Measurements from ENCODE around the gene PPIF. TPM values are rescaled to one million over a fixed set of nuclear protein-coding genes. Genes with fewer than 3 reads are reported as not detected.

The PPIF gene
- total RNA-seq, 2 experiments from 2014 or later: 92.3 to 96.1 TPM

DNA sequence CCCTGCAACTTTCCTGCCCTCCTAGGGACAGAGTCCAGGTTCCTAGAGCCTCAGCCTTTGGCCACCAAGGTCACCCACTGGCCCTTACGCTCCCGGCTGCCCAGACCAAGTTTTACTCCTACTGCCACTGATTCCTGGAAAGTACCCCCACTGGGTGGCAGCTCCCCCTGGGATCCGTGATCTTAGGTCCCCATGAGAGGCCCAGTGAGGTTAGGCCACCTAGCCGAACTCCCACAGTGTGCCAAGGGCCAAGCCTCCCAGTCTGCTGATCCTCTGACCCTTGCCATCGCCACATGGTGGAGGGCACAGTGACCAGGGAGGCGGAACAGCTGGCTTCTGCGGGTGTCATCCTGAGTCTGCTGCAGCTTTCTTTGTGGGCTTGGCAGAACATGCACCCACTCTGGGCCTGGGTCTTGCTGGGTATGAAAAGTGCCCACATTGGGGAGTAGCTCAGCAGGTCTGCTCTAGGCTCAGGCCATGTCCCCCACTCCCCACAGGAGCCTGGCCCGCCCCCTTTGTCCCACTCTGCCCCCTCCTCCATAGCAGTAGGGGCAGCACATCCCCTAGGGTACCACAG is 40.5 kb upstream of the PPIF start:
- Mint-ChIP-seq H3K27me3 (no peaks in the 10 kb centered on the region), H3K4me1 (no peaks in the 10 kb centered on the region), H3K36me3 (ENCODE audit: low read depth) (peaks cover 25% of the 10 kb centered on the region), H3K9me3 (ENCODE audit: low read depth) (no peaks in the 10 kb centered on the region), H3K27ac (no peak overlapping the region), H3K4me3 (no peak overlapping the region)
- ChIA-PET CTCF (no interaction called here), POLR2A (no interaction called here)
- intact Hi-C loops (cut with DNase I, micrococcal nuclease): no loop called here
- ATAC-seq (no peak), DNase-seq (no peak)

GRCh38 chr10:79308016-79308415 is 39.3 kb upstream of the PPIF start:
- ATAC-seq (no peak), DNase-seq (no peak)
- Mint-ChIP-seq H3K27ac (no peak overlapping the region), H3K4me3 (no peak overlapping the region), H3K4me1 (no peaks in the 10 kb centered on the region), H3K36me3 (ENCODE audit: low read depth) (peaks cover 24% of the 10 kb centered on the region), H3K9me3 (ENCODE audit: low read depth) (no peaks in the 10 kb centered on the region), H3K27me3 (no peaks in the 10 kb centered on the region)
- CTCF ChIA-PET: no interaction called here
- POLR2A ChIA-PET: no interaction called here
- intact Hi-C loops (cut with DNase I, micrococcal nuclease): no loop called here

DNA sequence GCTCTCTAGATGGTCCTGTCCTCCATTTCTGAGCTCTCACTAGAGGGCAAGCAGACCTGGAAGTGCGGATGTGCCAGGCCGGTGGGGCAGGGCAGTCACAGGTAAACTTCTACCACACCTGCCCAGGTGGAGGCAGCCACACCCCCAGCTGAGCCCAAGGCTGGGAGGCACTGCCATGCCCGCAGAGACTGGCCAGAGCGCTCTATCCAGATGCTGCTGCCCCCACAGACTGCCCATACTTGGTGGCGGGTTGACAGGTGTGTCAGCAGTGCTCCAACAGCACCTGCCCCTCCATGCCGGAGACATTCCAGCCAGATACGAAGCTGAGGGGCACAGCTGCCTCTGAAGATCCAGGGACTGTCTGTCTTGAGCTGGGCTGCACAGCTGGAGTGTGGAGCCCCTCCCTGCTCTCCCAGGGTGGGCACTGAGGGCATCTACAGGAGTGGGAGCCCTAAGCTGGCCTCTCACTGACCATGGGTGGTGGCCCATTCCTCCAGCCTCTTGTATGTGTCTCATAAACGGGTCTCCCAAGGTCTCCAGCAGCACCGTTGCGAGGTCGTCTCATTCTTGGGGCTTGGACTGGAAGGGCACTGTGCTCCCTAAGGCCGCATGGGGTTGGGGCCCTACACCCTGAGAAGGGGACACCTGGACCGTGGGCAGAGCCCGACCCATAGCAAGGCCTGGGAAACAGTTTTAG is 38.2 kb upstream of the PPIF start:
- Mint-ChIP-seq H3K4me3 (no peak overlapping the region), H3K4me1 (no peaks in the 10 kb centered on the region), H3K27me3 (no peaks in the 10 kb centered on the region), H3K9me3 (ENCODE audit: low read depth) (no peaks in the 10 kb centered on the region), H3K27ac (no peak overlapping the region), H3K36me3 (ENCODE audit: low read depth) (peaks cover 28% of the 10 kb centered on the region)
- DNase-seq: no peak
- intact Hi-C loops (cut with DNase I, micrococcal nuclease): no loop called here
- no peak for ATAC-seq
- POLR2A ChIA-PET: no interaction called here
- CTCF ChIA-PET: interaction anchor here (0.7 kb wide), 1 partner anchor 18 kb away, joined by 3 read pairs; no protein-coding TSS in a partner anchor

DNA sequence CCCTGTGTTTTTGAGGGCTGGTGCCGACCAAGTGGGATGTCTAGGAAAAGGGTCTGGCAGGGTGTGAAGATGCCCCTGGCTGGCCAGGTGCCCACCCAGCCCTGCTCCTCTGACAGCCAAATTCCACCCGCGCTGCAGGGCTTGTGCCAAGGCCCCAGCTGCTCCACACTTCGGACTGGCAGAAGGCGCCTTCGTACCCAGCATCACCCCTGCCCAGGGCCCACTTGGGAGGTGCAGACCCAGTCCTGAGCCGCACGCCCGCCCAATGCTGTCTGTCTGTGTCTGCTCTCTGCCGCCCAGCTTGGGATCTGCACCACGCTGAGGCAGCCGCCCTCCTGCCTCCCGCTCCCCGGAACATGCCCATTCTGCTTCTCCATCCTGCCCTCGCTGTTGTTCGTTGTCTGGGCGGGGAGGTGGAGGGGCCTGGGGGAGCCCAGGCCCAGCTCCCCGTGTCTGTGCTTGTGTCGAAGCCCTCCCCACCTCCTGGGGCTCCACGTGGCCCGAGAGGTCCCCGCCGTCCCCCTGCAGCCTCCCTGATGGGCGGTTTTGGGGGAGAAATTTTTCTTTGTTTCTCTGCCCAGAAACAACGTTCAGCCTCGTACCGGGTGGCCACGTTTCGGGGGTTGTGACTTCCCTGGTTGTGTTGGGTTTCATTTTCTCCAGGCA is 36.9 kb upstream of the PPIF start:
- Mint-ChIP-seq H3K9me3 (ENCODE audit: low read depth) (no peaks in the 10 kb centered on the region), H3K36me3 (ENCODE audit: low read depth) (peaks cover 23% of the 10 kb centered on the region), H3K27me3 (no peaks in the 10 kb centered on the region), H3K27ac (no peak overlapping the region), H3K4me1 (peaks cover 1% of the 10 kb centered on the region), H3K4me3 (no peak overlapping the region)
- CTCF ChIA-PET: no interaction called here
- ATAC-seq (no peak), DNase-seq (no peak)
- intact Hi-C loops (cut with DNase I, micrococcal nuclease): loop anchor here in 1 of 2 experiments (1.0 kb wide), 1 partner anchor 57 kb away; no protein-coding TSS in a partner anchor
- POLR2A ChIA-PET: no interaction called here

DNA sequence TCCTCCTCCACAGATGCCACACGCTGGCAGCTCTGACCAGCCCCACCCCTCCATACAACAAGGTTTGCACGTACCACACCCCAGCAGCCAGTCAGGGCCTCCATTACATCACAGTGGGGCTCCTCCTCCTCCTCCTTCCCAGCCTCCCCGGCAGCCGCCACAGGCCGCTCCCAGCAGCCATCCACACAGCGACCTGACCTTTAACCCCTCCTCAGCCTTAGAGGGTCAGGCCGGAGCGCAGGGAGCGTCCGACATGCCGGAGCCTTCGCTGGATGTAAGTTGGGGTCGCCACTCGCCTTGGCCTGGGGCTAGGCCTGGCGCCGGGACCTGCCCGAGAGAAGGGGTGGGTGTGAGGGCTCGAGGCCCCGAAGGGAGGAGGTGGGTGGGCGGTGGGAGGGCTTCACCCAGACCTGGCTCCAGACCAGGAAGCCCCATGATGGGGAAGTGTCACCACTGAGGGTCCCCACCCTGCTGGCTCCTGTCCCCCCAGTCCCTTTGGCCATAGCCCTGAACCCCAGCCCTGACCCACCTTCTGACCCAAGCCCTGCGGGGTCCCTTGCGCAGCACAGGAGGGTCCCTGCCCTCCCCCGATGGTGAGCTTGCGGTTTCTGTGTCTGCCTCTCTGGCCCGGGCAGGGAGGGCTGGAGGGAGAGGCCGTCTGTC is 36.2 kb upstream of the PPIF start:
- no peak for DNase-seq
- Mint-ChIP-seq H3K27me3 (no peaks in the 10 kb centered on the region), H3K36me3 (ENCODE audit: low read depth) (peaks cover 24% of the 10 kb centered on the region), H3K4me1 (peaks cover 7% of the 10 kb centered on the region), H3K9me3 (ENCODE audit: low read depth) (no peaks in the 10 kb centered on the region), H3K27ac (no peak overlapping the region), H3K4me3 (no peak overlapping the region)
- ChIA-PET POLR2A (no interaction called here), CTCF (no interaction called here)
- peak; percentile 20 for ATAC-seq
- intact Hi-C loops (cut with DNase I, micrococcal nuclease): loop anchor here in 1 of 2 experiments (1.0 kb wide), 1 partner anchor 58 kb away; no protein-coding TSS in a partner anchor

DNA sequence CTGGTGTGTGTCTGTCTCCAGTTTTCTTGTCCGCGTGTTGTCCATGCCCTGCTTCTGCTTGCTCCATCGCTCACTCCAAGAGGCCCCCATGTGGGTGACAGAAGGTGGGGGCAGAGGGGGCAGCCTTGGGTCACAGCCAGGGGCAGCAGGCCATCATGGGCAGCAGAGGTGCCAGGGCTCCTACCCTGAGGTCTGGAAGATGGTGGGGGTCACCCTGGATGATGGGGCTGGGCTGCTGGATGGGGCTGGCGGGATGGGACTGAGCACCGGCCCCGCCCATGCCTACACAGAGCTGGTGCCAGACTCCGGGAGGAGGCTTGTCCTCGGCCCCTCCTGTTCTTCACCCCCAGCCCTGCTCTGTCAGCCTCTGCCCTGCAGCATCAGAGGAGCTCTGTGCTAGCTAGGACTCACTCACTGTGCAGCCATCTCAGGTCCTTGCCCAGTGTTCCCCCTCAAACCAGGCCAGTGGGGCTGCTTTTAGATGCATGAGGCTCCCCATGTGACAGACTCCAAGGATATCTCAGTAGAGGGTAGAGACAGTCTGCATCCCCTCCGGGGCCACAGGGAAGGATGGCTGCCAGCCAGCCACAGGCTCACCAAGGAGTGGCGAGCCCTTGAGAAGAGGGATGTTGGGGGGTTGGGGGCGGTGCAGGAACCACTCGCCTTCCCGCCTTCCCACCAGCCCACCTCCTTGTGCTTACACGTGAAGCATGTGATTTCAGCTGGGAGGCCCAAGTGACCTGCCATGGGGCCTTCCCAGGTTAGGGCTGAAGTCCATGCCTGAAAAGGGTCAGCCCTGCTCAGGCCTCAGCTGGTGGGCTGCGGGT is 35.5 kb upstream of the PPIF start:
- no peaks in the 10 kb centered on the region for H3K9me3 Mint-ChIP-seq (ENCODE audit: low read depth)
- POLR2A ChIA-PET: no interaction called here
- CTCF ChIA-PET: interaction anchor here (1.0 kb wide), 1 partner anchor 10 kb away, joined by 3 read pairs; no protein-coding TSS in a partner anchor
- H3K4me1 Mint-ChIP-seq: peaks cover 12% of the 10 kb centered on the region
- no peak overlapping the region for H3K27ac Mint-ChIP-seq
- H3K27me3 Mint-ChIP-seq: no peaks in the 10 kb centered on the region
- intact Hi-C loops (cut with DNase I, micrococcal nuclease): no loop called here
- peaks cover 21% of the 10 kb centered on the region for H3K36me3 Mint-ChIP-seq (ENCODE audit: low read depth)
- no peak for DNase-seq
- no peak for ATAC-seq
- no peak overlapping the region for H3K4me3 Mint-ChIP-seq

GRCh38 chr10:79312601-79313187 is 34.6 kb upstream of the PPIF start:
- Mint-ChIP-seq H3K9me3 (ENCODE audit: low read depth) (no peaks in the 10 kb centered on the region), H3K4me3 (no peak overlapping the region), H3K27me3 (no peaks in the 10 kb centered on the region), H3K27ac (no peak overlapping the region), H3K36me3 (ENCODE audit: low read depth) (peaks cover 20% of the 10 kb centered on the region), H3K4me1 (peaks cover 21% of the 10 kb centered on the region)
- ChIA-PET CTCF (interaction anchor here (1.0 kb wide), 1 partner anchor 9 kb away, joined by 3 read pairs; no protein-coding TSS in a partner anchor), POLR2A (no interaction called here)
- ATAC-seq (no peak), DNase-seq (no peak)
- intact Hi-C loops (cut with DNase I, micrococcal nuclease): no loop called here

DNA sequence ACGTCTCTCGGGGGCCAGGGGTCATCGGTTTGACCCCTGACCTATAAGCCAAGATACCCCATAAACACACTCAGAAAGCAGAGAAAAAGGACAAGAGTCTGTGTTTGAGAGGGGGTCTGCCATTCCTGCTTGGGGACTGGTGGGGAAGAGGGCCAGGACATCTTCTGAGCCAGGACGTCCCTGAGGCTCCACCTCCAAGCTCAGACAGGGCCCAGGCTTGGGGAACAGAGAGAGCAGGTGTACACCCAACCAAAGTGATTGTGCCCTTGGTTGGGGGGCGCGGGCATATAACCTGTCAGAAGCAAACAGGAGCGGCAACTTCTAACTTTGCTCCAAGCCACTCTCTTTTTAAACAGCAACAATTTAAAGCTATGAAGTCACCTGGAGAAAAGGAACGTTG is 33.9 kb upstream of the PPIF start:
- ATAC-seq (no peak), DNase-seq (no peak)
- intact Hi-C loops (cut with DNase I, micrococcal nuclease): no loop called here
- Mint-ChIP-seq H3K27ac (no peak overlapping the region), H3K4me1 (peaks cover 27% of the 10 kb centered on the region), H3K9me3 (ENCODE audit: low read depth) (no peaks in the 10 kb centered on the region), H3K27me3 (no peaks in the 10 kb centered on the region), H3K36me3 (ENCODE audit: low read depth) (peaks cover 17% of the 10 kb centered on the region), H3K4me3 (no peak overlapping the region)
- ChIA-PET POLR2A (no interaction called here), CTCF (no interaction called here)

DNA sequence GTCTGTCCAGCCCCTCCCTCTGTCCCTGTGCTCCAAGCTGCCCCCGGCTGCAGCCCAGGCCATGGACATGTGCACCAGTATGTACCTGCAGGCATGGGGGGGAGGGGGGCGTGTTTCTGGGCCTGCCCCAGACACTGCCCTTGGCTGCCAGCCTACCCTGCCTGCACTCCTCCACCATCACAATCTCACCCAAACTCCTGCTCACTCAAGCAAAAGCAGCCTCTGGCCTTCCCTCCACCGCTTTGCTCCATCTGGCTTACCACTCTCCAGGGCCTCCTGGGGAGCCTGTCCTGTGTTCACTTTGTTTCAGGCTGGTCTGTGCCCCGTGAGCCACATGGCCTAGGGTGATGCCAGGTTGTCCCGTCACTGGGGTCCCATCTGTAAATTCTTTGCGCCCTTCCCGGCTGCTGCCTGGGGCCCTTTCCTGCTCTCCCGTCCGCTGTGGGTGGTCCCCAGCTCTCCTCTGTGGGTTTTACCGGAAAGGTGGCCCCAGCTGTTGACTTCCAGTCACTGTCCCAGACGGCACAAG is 33.3 kb upstream of the PPIF start:
- intact Hi-C loops (cut with DNase I, micrococcal nuclease): no loop called here
- Mint-ChIP-seq H3K4me3 (no peak overlapping the region), H3K27ac (no peak overlapping the region), H3K27me3 (no peaks in the 10 kb centered on the region), H3K9me3 (ENCODE audit: low read depth) (peaks cover 3% of the 10 kb centered on the region), H3K36me3 (ENCODE audit: low read depth) (peaks cover 17% of the 10 kb centered on the region), H3K4me1 (peaks cover 34% of the 10 kb centered on the region)
- CTCF ChIA-PET: interaction anchor here (1.3 kb wide), 1 partner anchor 36 kb away, joined by 3 read pairs; no protein-coding TSS in a partner anchor
- DNase-seq (no peak), ATAC-seq (no peak)
- POLR2A ChIA-PET: no interaction called here

- no peak overlapping the region for H3K4me3 Mint-ChIP-seq
- no peak for ATAC-seq
- H3K9me3 Mint-ChIP-seq (ENCODE audit: low read depth): peaks cover 3% of the 10 kb centered on the region
- H3K27ac Mint-ChIP-seq: no peak overlapping the region
- POLR2A ChIA-PET: no interaction called here
- no peaks in the 10 kb centered on the region for H3K27me3 Mint-ChIP-seq
- no peak for DNase-seq
- H3K4me1 Mint-ChIP-seq: peaks cover 42% of the 10 kb centered on the region
- peaks cover 16% of the 10 kb centered on the region for H3K36me3 Mint-ChIP-seq (ENCODE audit: low read depth)
- CTCF ChIA-PET: interaction anchor here (1.3 to 1.7 kb wide), 3 partner anchors 9 to 37 kb away, joined by 3 to 5 read pairs (median 4); no protein-coding TSS in a partner anchor
- intact Hi-C loops (cut with DNase I, micrococcal nuclease): no loop called here
Measured at GRCh38 chr10:79314761-79315601, 32.3 kb upstream of the PPIF start.

All from activated CD4-positive, alpha-beta T cell treated with anti-CD3 and anti-CD28 coated beads for 36 hours (primary cell).